Stomach (tissue), 9 donors: ENCODE data around the gene THSD4. TPM values are rescaled to one million over a fixed set of nuclear protein-coding genes. Genes with fewer than 3 reads are reported as not detected.

Source experiments
- DNase-seq, 2 donors: peaks; one replicate each; pipeline versions ENCODE4 v3.0.0 to v3.0.0-alpha.2; 2013 to 2019
- H3K27ac ChIP-seq, 5 donors: fragments of 200-600 bp in 4 of 5; sonication (generic) in 4 of 5; one replicate each; pipeline ENCODE4 v1.5.1; 2013 to 2019; ENCODE audit warnings: mild to moderate bottlenecking in 1 of 5, moderate library complexity in 1 of 5
- H3K27me3 ChIP-seq, 3 donors: fragments of 200-600 bp; sonication (generic); one replicate each; pipeline ENCODE4 v1.5.1; 2017 to 2019; ENCODE audit warnings: mixed run types in 1 of 3
- H3K36me3 ChIP-seq, 4 donors: fragments of 200-600 bp; sonication (generic); 1 replicate in 3 of 4; 2 replicates in 1 of 4; pipeline ENCODE4 v1.5.1; 2016 to 2019
- H3K4me1 ChIP-seq, 4 donors: fragments of 200-600 bp; sonication (generic); one replicate each; pipeline ENCODE4 v1.5.1; 2016 to 2019
- H3K4me3 ChIP-seq, 4 donors: fragments of 200-600 bp; sonication (generic) in 3 of 4; one replicate each; pipeline ENCODE4 v1.5.1; 2016 to 2019; ENCODE audit warnings: mild to moderate bottlenecking in 1 of 4
- H3K9me3 ChIP-seq, 4 donors: fragments of 200-600 bp; sonication (generic); one replicate each; pipeline ENCODE4 v1.5.1; 2016 to 2019
- CTCF ChIP-seq, 7 experiments: fragments of 450-650 bp in 4 of 7; fragments of 200-600 bp in 3 of 7; sonication (generic) in 3 of 7; IDR thresholded peaks; one replicate each; pipeline ENCODE4 v1.5.1; 2016 to 2019; ENCODE audit warnings: antibody characterized with exemption in 7 of 7, control low read depth in 2 of 7, mild to moderate bottlenecking in 1 of 7
- EP300 ChIP-seq: sonication (generic); formaldehyde crosslinking; IDR thresholded peaks from one replicate; pipeline ENCODE4 v1.6.1; 2017; ENCODE audit warnings: antibody characterized with exemption
- POLR2A ChIP-seq, 4 donors: fragments of 450-650 bp; IDR thresholded peaks; one replicate each; pipeline ENCODE4 v1.6.1; 2016; ENCODE audit warnings: antibody characterized with exemption in 4 of 4, control low read depth in 2 of 4, mild to moderate bottlenecking in 1 of 4, moderate library complexity in 1 of 4
- POLR2AphosphoS5 ChIP-seq, 3 donors: sonication (generic); formaldehyde crosslinking; IDR thresholded peaks; one replicate each; pipeline ENCODE4 v1.6.1; 2016; ENCODE audit warnings: antibody characterized with exemption in 3 of 3
- WGBS, 5 donors: extraction: QIAGEN DNeasy Blood & Tissue Kit in 3 of 5; methylation state at CpG; one replicate each; pipeline versions ENCODE4 v1.1.5 to v1.1.7; 2013 to 2018; 5-methylcytosine and 5-hydroxymethylcytosine counted together
- intact Hi-C: fragments of 100-400 bp; cut with DNase I; formaldehyde crosslinking; loops from one replicate; pipeline ENCODE4 v1.15.1; 2023; ENCODE audit warnings: low total_unique reads
- polyA plus RNA-seq, 3 donors: library from polyadenylated mRNA; stranded (reverse); fragments of 200-250 nt; gene quantifications; one replicate each; pipeline ENCODE4 v1.2.3, GENCODE V29; 2013
- total RNA-seq, 5 donors: library from RNA; depleted of rRNA; stranded (reverse); fragments of >200 nt; gene quantifications; one replicate each; pipeline versions ENCODE4 v1.1.0 to v1.2.3, GENCODE V29; 2014 to 2016
- donor health status: healthy with polysubstance abuse.
- donor health status: Bipolar disorder and iron deficiency.
- donor health status: healthy.

The THSD4 gene
- total and polyA plus RNA-seq, 8 donors = 1.8 to 79.4 (median 22.0) TPM

GRCh38 chr15:71679793-71680353 lies 564.6 kb downstream of the THSD4 start:
- H3K27me3 ChIP-seq = no peaks in the 10 kb centered on the region
- TF ChIP-seq CTCF (IDR thresholded peaks at IDR 0.05) (no peak), POLR2A (IDR thresholded peaks at IDR 0.05) (no peak), EP300 (no peak), POLR2AphosphoS5 (IDR thresholded peaks at IDR 0.05) (peak in 2 of 3 donors; percentile 71)
- no peak overlapping the region for H3K4me3 ChIP-seq
- peak overlapping the region; percentile 65 to 81 (median 74) for H3K27ac ChIP-seq
- no peaks in the 10 kb centered on the region for H3K9me3 ChIP-seq
- no peaks in the 10 kb centered on the region for H3K36me3 ChIP-seq
- H3K4me1 ChIP-seq = peaks cover 20 to 53% (median 43%) of the 10 kb centered on the region in 4 donors
- 34 to 58% (median 45%) methylated on average over 5 of the region's 5 CpGs for WGBS, 5 donors
- intact Hi-C loops = no loop called here
- peak; percentile 28 to 80 for DNase-seq

- DNase-seq = no peak
- Histone ChIP-seq H3K36me3 (no peaks in the 10 kb centered on the region), H3K4me3 (no peak overlapping the region), H3K27ac (peak overlapping the region in 3 of 5 donors; percentile 72 to 81 (median 80)), H3K27me3 (no peaks in the 10 kb centered on the region), H3K9me3 (no peaks in the 10 kb centered on the region), H3K4me1 (peaks cover 20 to 46% (median 39%) of the 10 kb centered on the region in 4 donors)
- TF ChIP-seq POLR2AphosphoS5 (IDR thresholded peaks at IDR 0.05) (no peak), POLR2A (IDR thresholded peaks at IDR 0.05) (no peak), EP300 (no peak), CTCF (IDR thresholded peaks at IDR 0.05) (no peak)
- WGBS, 5 donors = 88 to 95% (median 91%) methylated on average over 3 of the region's 3 CpGs
- intact Hi-C loops = no loop called here
These were observed 566.7 kb downstream of the THSD4 start for GRCh38 chr15:71682001-71682400.

GRCh38 chr15:71683411-71684274 lies 568.4 kb downstream of the THSD4 start:
- no peaks in the 10 kb centered on the region for H3K27me3 ChIP-seq
- WGBS, 5 donors = 76 to 83% (median 79%) methylated on average over 9 of the region's 9 CpGs
- intact Hi-C loops = no loop called here
- H3K4me3 ChIP-seq = no peak overlapping the region
- TF ChIP-seq POLR2AphosphoS5 (IDR thresholded peaks at IDR 0.05) (no peak), CTCF (IDR thresholded peaks at IDR 0.05) (no peak)
- no peak overlapping the region for H3K27ac ChIP-seq
- H3K9me3 ChIP-seq = no peaks in the 10 kb centered on the region
- DNase-seq = no peak
- H3K36me3 ChIP-seq = no peaks in the 10 kb centered on the region
- H3K4me1 ChIP-seq = peaks cover 7 to 43% (median 31%) of the 10 kb centered on the region in 4 donors

DNA sequence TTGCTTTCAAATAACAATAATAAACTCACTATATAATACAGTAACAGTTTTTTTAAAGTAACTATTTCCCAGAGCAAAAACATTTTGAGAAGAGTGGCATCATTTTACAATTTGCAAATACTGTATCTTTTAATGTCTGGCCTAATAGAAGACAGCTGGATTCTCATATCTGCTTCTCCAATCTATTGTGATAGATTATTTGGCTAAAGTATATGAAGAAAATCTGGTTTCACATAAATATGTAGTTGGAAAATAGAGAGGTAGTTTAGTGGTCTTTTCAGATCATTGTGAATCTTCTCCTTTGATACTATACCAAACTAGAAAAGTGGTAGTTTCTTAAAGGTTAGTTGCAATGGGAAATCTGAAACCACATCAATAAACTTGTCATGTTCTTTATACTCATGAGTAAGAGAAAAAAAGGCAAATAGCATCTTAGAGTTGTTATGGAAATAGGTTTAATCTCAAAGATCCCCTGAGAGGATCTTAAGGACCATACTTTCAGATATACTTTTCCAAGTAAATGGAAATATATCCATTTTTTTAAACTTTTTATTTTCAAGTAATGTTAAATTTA lies 570.2 kb downstream of the THSD4 start:
- TF ChIP-seq EP300 = no peak
- no peak for TF ChIP-seq POLR2AphosphoS5 (IDR thresholded peaks at IDR 0.05)
- no peak for DNase-seq
- H3K36me3 ChIP-seq = no peaks in the 10 kb centered on the region
- H3K9me3 ChIP-seq = no peaks in the 10 kb centered on the region
- H3K4me3 ChIP-seq = no peak overlapping the region
- peaks cover 5 to 27% (median 16%) of the 10 kb centered on the region in 4 donors for H3K4me1 ChIP-seq
- H3K27ac ChIP-seq = no peak overlapping the region
- no peaks in the 10 kb centered on the region for H3K27me3 ChIP-seq
- intact Hi-C loops = no loop called here
